ENCODE measurements around the gene UBL3.
A peak's percentile ranks its signal among the peaks of the same experiment; 100 is the strongest.

Gene UBL3

GRCh38 chr13:29885989-29886388, 35.6 kb upstream of the UBL3 start:
- Histone ChIP-seq H3K36me3 (no peaks in the 10 kb centered on the region), H3K4me1 (peaks cover 0 to 11% (median 4%) of the 10 kb centered on the region in 10 experiments; a peak in 6 of 20 replicates), H3K27ac (no peak overlapping the region), H3K4me2 (no peak overlapping the region), H3K9ac (no peak overlapping the region), H3K27me3 (no peaks in the 10 kb centered on the region), H3K9me3 (replicated peaks in 1 of 11) (no peaks in the 10 kb centered on the region), H3K4me3 (no peak overlapping the region), H4K20me1 (no peaks in the 10 kb centered on the region)
- TF ChIP-seq Cebpa-rat (IDR thresholded peaks at IDR 0.05) = no peak

GRCh38 chr13:29884671-29885430, 34.4 kb upstream of the UBL3 start:
- Histone ChIP-seq H3K4me3 (no peak overlapping the region), H3K27ac (no peak overlapping the region), H3K9ac (no peak overlapping the region), H3K4me2 (no peak overlapping the region), H3K36me3 (no peaks in the 10 kb centered on the region), H4K20me1 (no peaks in the 10 kb centered on the region), H3K4me1 (peaks cover 0 to 11% (median 4%) of the 10 kb centered on the region in 10 experiments; a peak in 6 of 20 replicates), H3K27me3 (no peaks in the 10 kb centered on the region), H3K9me3 (replicated peaks in 1 of 11) (no peaks in the 10 kb centered on the region)
- TF ChIP-seq Cebpa-rat (IDR thresholded peaks at IDR 0.05) = no peak

GRCh38 chr13:29883941-29884518, 33.6 kb upstream of the UBL3 start:
- no peak overlapping the region for H3K27ac ChIP-seq

GRCh38 chr13:29882076-29882475, 31.7 kb upstream of the UBL3 start:
- Histone ChIP-seq H3K4me3 (no peak overlapping the region), H3K4me2 (peak overlapping the region in 2 of 11 experiments; percentile 10 to 24; a peak in 3 of 22 replicates), H3K4me1 (0 out of 20 replicates have a peak, but pooled peaks cover 0 to 5% (median 0%) of the 10 kb centered on the region in 10 experiments), H3K27me3 (no peaks in the 10 kb centered on the region), H3K9ac (no peak overlapping the region), H3K27ac (no peak overlapping the region), H3K9me3 (replicated peaks in 1 of 11) (no peaks in the 10 kb centered on the region), H3K36me3 (no peaks in the 10 kb centered on the region), H4K20me1 (no peaks in the 10 kb centered on the region)
- TF ChIP-seq Cebpa-rat (IDR thresholded peaks at IDR 0.05) = no peak

More at GRCh38 chr13:29883941-29884518, 33.6 kb upstream of the UBL3 start:
- Histone ChIP-seq H3K27me3 (no peaks in the 10 kb centered on the region), H3K4me3 (no peak overlapping the region), H4K20me1 (no peaks in the 10 kb centered on the region), H3K4me2 (no peak overlapping the region), H3K9me3 (replicated peaks in 1 of 11) (no peaks in the 10 kb centered on the region), H3K9ac (no peak overlapping the region), H3K36me3 (no peaks in the 10 kb centered on the region), H3K4me1 (peaks cover 0 to 11% (median 4%) of the 10 kb centered on the region in 10 experiments; a peak in 6 of 20 replicates)
- no peak for TF ChIP-seq Cebpa-rat (IDR thresholded peaks at IDR 0.05)

GRCh38 chr13:29878101-29878500, 27.7 kb upstream of the UBL3 start:
- Histone ChIP-seq H3K27ac (no peak overlapping the region), H3K4me2 (no peak overlapping the region), H3K9me3 (replicated peaks in 1 of 11) (no peaks in the 10 kb centered on the region), H3K27me3 (peaks cover 0 to 4% (median 0%) of the 10 kb centered on the region in 11 experiments; a peak in 2 of 22 replicates), H3K4me3 (no peak overlapping the region), H3K36me3 (no peaks in the 10 kb centered on the region), H3K9ac (no peak overlapping the region), H4K20me1 (no peaks in the 10 kb centered on the region), H3K4me1 (peaks cover 5 to 13% (median 8%) of the 10 kb centered on the region in 10 experiments; a peak in 16 of 20 replicates)
- no peak for TF ChIP-seq Cebpa-rat (IDR thresholded peaks at IDR 0.05)

- H3K9ac ChIP-seq = no peak overlapping the region
- H4K20me1 ChIP-seq = no peaks in the 10 kb centered on the region
- H3K9me3 ChIP-seq (replicated peaks in 1 of 11) = no peaks in the 10 kb centered on the region
- no peak overlapping the region for H3K27ac ChIP-seq
- H3K4me1 ChIP-seq = peaks cover 5 to 13% (median 8%) of the 10 kb centered on the region in 10 experiments; a peak in 16 of 20 replicates
- no peak overlapping the region for H3K4me2 ChIP-seq
- no peak overlapping the region for H3K4me3 ChIP-seq
- no peak for TF ChIP-seq Cebpa-rat (IDR thresholded peaks at IDR 0.05)
- H3K27me3 ChIP-seq = peaks cover 0 to 4% (median 0%) of the 10 kb centered on the region in 11 experiments; a peak in 2 of 22 replicates
- H3K36me3 ChIP-seq = no peaks in the 10 kb centered on the region
Measured at GRCh38 chr13:29877456-29878078, 27.1 kb upstream of the UBL3 start.

- H3K27me3 ChIP-seq = peaks cover 0 to 4% (median 0%) of the 10 kb centered on the region in 11 experiments; a peak in 2 of 22 replicates
- H3K4me3 ChIP-seq = no peak overlapping the region
- no peaks in the 10 kb centered on the region for H3K9me3 ChIP-seq (replicated peaks in 1 of 11)
- no peak for TF ChIP-seq Cebpa-rat (IDR thresholded peaks at IDR 0.05)
- H3K4me2 ChIP-seq = peak overlapping the region; percentile 27 to 63 (median 36); a peak in 16 of 22 replicates
- H3K27ac ChIP-seq = no peak overlapping the region
- no peaks in the 10 kb centered on the region for H4K20me1 ChIP-seq
- H3K36me3 ChIP-seq = no peaks in the 10 kb centered on the region
- H3K4me1 ChIP-seq = peaks cover 5 to 13% (median 7%) of the 10 kb centered on the region in 10 experiments; a peak in 16 of 20 replicates
- H3K9ac ChIP-seq = no peak overlapping the region
Measured at GRCh38 chr13:29875646-29876045, 25.2 kb upstream of the UBL3 start.

- H3K4me3 ChIP-seq = no peak overlapping the region
- H3K9ac ChIP-seq = no peak overlapping the region
- H4K20me1 ChIP-seq = no peaks in the 10 kb centered on the region
- no peak overlapping the region for H3K27ac ChIP-seq
- peaks cover 0 to 8% (median 0%) of the 10 kb centered on the region in 10 experiments; a peak in 1 of 20 replicates for H3K4me1 ChIP-seq
- no peaks in the 10 kb centered on the region for H3K27me3 ChIP-seq
- H3K9me3 ChIP-seq (replicated peaks in 1 of 11) = no peaks in the 10 kb centered on the region
- no peak for TF ChIP-seq Cebpa-rat (IDR thresholded peaks at IDR 0.05)
- H3K36me3 ChIP-seq = no peaks in the 10 kb centered on the region
- H3K4me2 ChIP-seq = no peak overlapping the region
Measured at GRCh38 chr13:29868581-29868980, 18.2 kb upstream of the UBL3 start.

GRCh38 chr13:29865934-29866333, 15.5 kb upstream of the UBL3 start:
- Histone ChIP-seq H3K4me1 (peaks cover 0 to 8% (median 0%) of the 10 kb centered on the region in 10 experiments; a peak in 1 of 20 replicates), H3K36me3 (no peaks in the 10 kb centered on the region), H3K27ac (no peak overlapping the region), H4K20me1 (no peaks in the 10 kb centered on the region), H3K4me2 (no peak overlapping the region), H3K9ac (no peak overlapping the region), H3K4me3 (no peak overlapping the region), H3K9me3 (replicated peaks in 1 of 11) (no peaks in the 10 kb centered on the region), H3K27me3 (no peaks in the 10 kb centered on the region)
- TF ChIP-seq Cebpa-rat (IDR thresholded peaks at IDR 0.05) = no peak

All from BLaER1 treated with 17β-estradiol and CSF1 and Interleukin-3, amounts not matched to agents 10 nM and 100 nM (cell line).